H1 (cell line): Measurements from ENCODE around the gene USP36. TPM values are rescaled to one million over a fixed set of nuclear protein-coding genes. Genes with fewer than 3 reads are reported as not detected.

ENCODE experiments used
- CTCF ChIA-PET: fragments of 300-600 bp; sonication (Branson Sonifier 250); formaldehyde crosslinking; loops from one replicate; lab custom pipeline; 2021; ENCODE audit not compliant: partially characterized antibody; lab: Charles Lee
- POLR2A ChIA-PET: fragments of 300-600 bp; sonication (Branson Sonifier 250); formaldehyde crosslinking; loops from one replicate; lab custom pipeline; 2021; ENCODE audit warnings: inconsistent platforms; ENCODE audit not compliant: partially characterized antibody; lab: Charles Lee
- DNase-seq, 2 experiments: peaks; one replicate each; pipeline versions ENCODE4 v3.0.0 to v3.0.0-alpha.2; 2010 to 2022; ENCODE audit warnings: low spot score in 2 of 2, low read depth in 1 of 2, mixed read lengths in 1 of 2
- FAIRE-seq: peaks from 2 replicates; lab custom pipeline; 2011; peaks lifted over from hg19 to GRCh38; lab: Jason Lieb, UNC
- H2AFZ ChIP-seq: 2 replicates; pipeline ENCODE4 v1.8.1; 2012; ENCODE audit warnings: low read length, inconsistent platforms
- H2AK5ac ChIP-seq: 2 replicates; pipeline ENCODE4 v1.6.1; 2013; ENCODE audit warnings: low read depth, low read length
- H2BK120ac ChIP-seq: replicated peaks from 2 replicates; pipeline ENCODE3; 2013; ENCODE audit warnings: low read depth, low read length, inconsistent platforms
- H2BK12ac ChIP-seq: 2 replicates; pipeline ENCODE4 v1.6.1; 2013; ENCODE audit warnings: low read depth, low read length
- H2BK15ac ChIP-seq: 2 replicates; pipeline ENCODE4 v1.6.1; 2013; ENCODE audit warnings: low read length
- H2BK20ac ChIP-seq: 2 replicates; pipeline ENCODE4 v1.6.1; 2013; ENCODE audit warnings: low read length
- H2BK5ac ChIP-seq: 2 replicates; pipeline ENCODE4 v1.6.1; 2013; ENCODE audit warnings: low read depth, low read length
- H3K14ac ChIP-seq: 2 replicates; pipeline ENCODE4 v1.6.1; 2013; ENCODE audit warnings: inconsistent platforms; ENCODE audit not compliant: insufficient read length
- H3K18ac ChIP-seq: 2 replicates; pipeline ENCODE4 v1.6.1; 2013; ENCODE audit warnings: low read length; ENCODE audit errors: extremely low read depth
- H3K23ac ChIP-seq: 2 replicates; pipeline ENCODE4 v1.6.1; 2013; ENCODE audit warnings: inconsistent platforms; ENCODE audit not compliant: insufficient read length
- H3K23me2 ChIP-seq: 2 replicates; pipeline ENCODE4 v1.6.1; 2013; ENCODE audit warnings: low read depth, low read length
- H3K27ac ChIP-seq: 2 replicates; pipeline ENCODE4 v1.6.1; 2011; ENCODE audit warnings: low read depth, low read length, inconsistent platforms
- H3K27me3 ChIP-seq, 4 experiments: replicated peaks in 1 of 4; 1 replicate in 1 of 4; 2 replicates in 3 of 4; pipeline versions ENCODE4 v1.6.1 to v1.8.1; 2011 to 2013; ENCODE audit warnings: low read length in 3 of 4, mild to moderate bottlenecking in 3 of 4, inconsistent platforms in 2 of 4, mixed read lengths in 2 of 4, moderate library complexity in 1 of 4; ENCODE audit not compliant: control insufficient read depth in 3 of 4, insufficient read depth in 3 of 4; ENCODE audit errors: extremely low read depth in 1 of 4
- H3K36me3 ChIP-seq, 4 experiments: 2 replicates each; pipeline versions ENCODE4 v1.6.1 to v1.8.1; 2011 to 2013; ENCODE audit warnings: mild to moderate bottlenecking in 4 of 4, low read length in 3 of 4, moderate library complexity in 2 of 4, control low read depth in 1 of 4, inconsistent platforms in 1 of 4; ENCODE audit not compliant: insufficient read depth in 4 of 4, control insufficient read depth in 2 of 4
- H3K4ac ChIP-seq: replicated peaks from 2 replicates; pipeline ENCODE3; 2013; ENCODE audit warnings: low read length, low read depth, mixed read lengths, inconsistent platforms; ENCODE audit not compliant: insufficient read length
- H3K4me1 ChIP-seq, 4 experiments: replicated peaks in 1 of 4; 1 replicate in 1 of 4; 2 replicates in 3 of 4; pipeline versions ENCODE4 v1.6.1 to v1.8.1; 2011 to 2013; ENCODE audit warnings: low read length in 3 of 4, inconsistent platforms in 2 of 4, mixed read lengths in 1 of 4; ENCODE audit not compliant: insufficient read depth in 4 of 4, control insufficient read depth in 3 of 4
- H3K4me2 ChIP-seq, 2 experiments: 2 replicates each; pipeline versions ENCODE4 v1.6.1 to v1.8.1; 2011 to 2013; ENCODE audit warnings: low read depth in 2 of 2, low read length in 2 of 2, control low read depth in 1 of 2, inconsistent platforms in 1 of 2, mild to moderate bottlenecking in 1 of 2; ENCODE audit not compliant: insufficient read depth in 1 of 2
- H3K4me3 ChIP-seq, 4 experiments: fragments of 200-600, 300-600 bp in 1 of 4; sonication (generic), shearing (Covaris generic), sonication (Bioruptor Twin) in 1 of 4; 2 replicates each; pipeline versions ENCODE4 v1.5.1 to v1.8.1; 2011 to 2016; ENCODE audit warnings: low read length in 4 of 4, low read depth in 3 of 4, control low read depth in 2 of 4, inconsistent platforms in 2 of 4, mild to moderate bottlenecking in 2 of 4, mixed read lengths in 1 of 4, moderate library complexity in 1 of 4; ENCODE audit not compliant: insufficient read depth in 2 of 4; ENCODE audit errors: extremely low read depth in 1 of 4
- H3K56ac ChIP-seq: replicated peaks from 2 replicates; pipeline ENCODE3; 2013; ENCODE audit warnings: low read depth, mild to moderate bottlenecking, mixed read lengths, low read length, inconsistent platforms; ENCODE audit not compliant: insufficient read length
- H3K79me1 ChIP-seq: 2 replicates; pipeline ENCODE4 v1.6.1; 2013; ENCODE audit warnings: low read depth, low read length, control low read depth
- H3K79me2 ChIP-seq, 2 experiments: 2 replicates each; pipeline versions ENCODE4 v1.6.1 to v1.8.1; 2012 to 2013; ENCODE audit warnings: low read length in 2 of 2, mild to moderate bottlenecking in 2 of 2, inconsistent platforms in 1 of 2; ENCODE audit not compliant: insufficient read depth in 2 of 2, control insufficient read depth in 1 of 2
- H3K9ac ChIP-seq, 4 experiments: replicated peaks in 1 of 4; 1 replicate in 1 of 4; 2 replicates in 3 of 4; pipeline versions ENCODE4 v1.6.1 to v1.8.1; 2011 to 2013; ENCODE audit warnings: low read depth in 3 of 4, low read length in 3 of 4, control low read depth in 2 of 4, mild to moderate bottlenecking in 2 of 4, moderate library complexity in 2 of 4, inconsistent platforms in 1 of 4; ENCODE audit errors: extremely low read depth in 1 of 4
- H3K9me3 ChIP-seq, 2 experiments: 2 replicates each; pipeline versions ENCODE4 v1.6.1 to v1.8.1; 2012 to 2013; ENCODE audit warnings: mild to moderate bottlenecking in 2 of 2, moderate library complexity in 2 of 2, control low read depth in 1 of 2, inconsistent platforms in 1 of 2, low read depth in 1 of 2, low read length in 1 of 2, mixed read lengths in 1 of 2; ENCODE audit not compliant: insufficient read depth in 2 of 2
- H4K20me1 ChIP-seq, 2 experiments: replicated peaks in 1 of 2; 2 replicates each; pipeline versions ENCODE3 to v1.8.1; 2011 to 2013; ENCODE audit warnings: inconsistent platforms in 2 of 2, low read length in 2 of 2, mild to moderate bottlenecking in 1 of 2; ENCODE audit not compliant: insufficient read depth in 2 of 2, control insufficient read depth in 1 of 2
- H4K5ac ChIP-seq: 2 replicates; pipeline ENCODE4 v1.6.1; 2013; ENCODE audit warnings: low read length, low read depth, mixed read lengths, inconsistent platforms; ENCODE audit not compliant: insufficient read length
- H4K8ac ChIP-seq: 2 replicates; pipeline ENCODE4 v1.8.0; 2013; ENCODE audit warnings: mild to moderate bottlenecking, moderate library complexity, low read length, inconsistent platforms; ENCODE audit not compliant: insufficient read depth; ENCODE audit errors: extremely low read depth
- H4K91ac ChIP-seq: replicated peaks from 2 replicates; pipeline ENCODE3; 2013; ENCODE audit warnings: low read length, mixed read lengths, inconsistent platforms; ENCODE audit not compliant: insufficient read length
- BRCA1 ChIP-seq: IDR thresholded peaks from 2 replicates; pipeline ENCODE4 v1.6.1; 2012; ENCODE audit warnings: low read depth, low read length, improper control_type of control experiment
- CHD2 ChIP-seq: IDR thresholded peaks from 2 replicates; pipeline ENCODE4 v1.6.1; 2012; ENCODE audit warnings: low read length, improper control_type of control experiment
- EP300 ChIP-seq, 2 experiments: IDR thresholded peaks; 1 replicate in 1 of 2; 2 replicates in 1 of 2; pipeline ENCODE4 v1.6.1; 2011 to 2012; ENCODE audit warnings: low read depth in 2 of 2, low read length in 2 of 2, mild to moderate bottlenecking in 2 of 2, borderline replicate concordance in 1 of 2, inconsistent platforms in 1 of 2, moderate library complexity in 1 of 2
- KDM1A ChIP-seq: fragments of 200-600, 300-600 bp; sonication (generic); IDR thresholded peaks from 2 replicates; pipeline ENCODE4 v1.7.1; 2016; ENCODE audit warnings: mild to moderate bottlenecking, low read length, borderline replicate concordance
- KDM5A ChIP-seq: fragments of 200-600 bp; IDR thresholded peaks from 2 replicates; pipeline ENCODE4 v1.7.1; 2012; ENCODE audit warnings: mild to moderate bottlenecking, low read length, inconsistent platforms, mixed read lengths
- NANOG ChIP-seq: IDR thresholded peaks from 2 replicates; pipeline ENCODE4 v1.6.1; 2011; ENCODE audit warnings: low read length, low read depth, mild to moderate bottlenecking, inconsistent platforms; ENCODE audit not compliant: insufficient read depth, poor library complexity, severe bottlenecking
- RAD21 ChIP-seq, 2 experiments: IDR thresholded peaks in 1 of 2; conservative IDR thresholded peaks in 1 of 2; 2 replicates each; pipeline ENCODE4 v1.6.1; 2011; ENCODE audit warnings: low read depth in 2 of 2, low read length in 2 of 2, improper control_type of control experiment in 1 of 2, inconsistent platforms in 1 of 2, mild to moderate bottlenecking in 1 of 2, moderate library complexity in 1 of 2
- SIN3A ChIP-seq, 2 experiments: IDR thresholded peaks in 1 of 2; conservative IDR thresholded peaks in 1 of 2; 2 replicates each; pipeline ENCODE4 v1.6.1; 2011 to 2012; ENCODE audit warnings: low read length in 2 of 2, improper control_type of control experiment in 1 of 2, low read depth in 1 of 2, mild to moderate bottlenecking in 1 of 2
- SP4 ChIP-seq: IDR thresholded peaks from 2 replicates; pipeline ENCODE4 v1.6.1; 2012; ENCODE audit warnings: low read length, inconsistent platforms
- SRF ChIP-seq: IDR thresholded peaks from 2 replicates; pipeline ENCODE4 v1.6.1; 2011; ENCODE audit warnings: mild to moderate bottlenecking, low read depth, low read length, moderate library complexity
- TAF7 ChIP-seq: optimal IDR thresholded peaks from 2 replicates; pipeline ENCODE3; 2011; ENCODE audit warnings: low read depth, mild to moderate bottlenecking, inconsistent platforms, low read length, moderate library complexity, borderline replicate concordance
- TBP ChIP-seq: IDR thresholded peaks from 2 replicates; pipeline ENCODE4 v1.6.1; 2011; ENCODE audit warnings: low read depth, low read length, improper control_type of control experiment
- ZNF274 ChIP-seq: IDR thresholded peaks from 2 replicates; pipeline ENCODE4 v1.7.0; 2012; ENCODE audit warnings: low read length, borderline replicate concordance; ENCODE audit errors: extremely low read depth
- WGBS, 2 experiments: shearing (Covaris generic) in 1 of 2; methylation state at CpG; one replicate each; pipeline versions ENCODE4 v1.1.6 to v1.1.7; 2013 to 2015; ENCODE audit warnings: low lambda C conversion rate in 2 of 2, mixed read lengths in 2 of 2, inconsistent platforms in 1 of 2, low coverage in 1 of 2, missing lambda C conversion rate in 1 of 2; ENCODE audit not compliant: insufficient replicate concordance in 2 of 2, insufficient coverage in 1 of 2, insufficient read length in 1 of 2; ENCODE audit errors: extremely low coverage in 1 of 2, missing lambda C conversion rate in 1 of 2; 5-methylcytosine and 5-hydroxymethylcytosine counted together
- polyA plus RNA-seq, 7 experiments: library from polyadenylated mRNA; depleted of rRNA in 3 of 7; stranded (reverse) in 5 of 7; unstranded in 2 of 7; fragments of >200 nt in 5 of 7; fragments of 200-250 nt in 2 of 7; gene quantifications; 1 replicate in 5 of 7; 2 replicates in 1 of 7; 4 replicates in 1 of 7; pipeline versions ENCODE4 v1.2.1 to v1.2.3, GENCODE V29; 2011 to 2013; ENCODE audit warnings: missing spikeins in 2 of 7, mixed read lengths in 2 of 7
- total RNA-seq: library from RNA; stranded (reverse); fragmentation: NEBNext Ultra II Directional; extraction: Animal tissue kit (Norgen Biotek cat#: 25700); gene quantifications from 2 replicates; pipeline ENCODE4 v1.2.1, GENCODE V29; 2021

USP36 gene
- total and polyA plus RNA-seq, 2 of the 8 experiments (the other 6 are each of a cell fraction or from before 2014, with no cell fraction given): 40.7 to 67.7 TPM

DNA sequence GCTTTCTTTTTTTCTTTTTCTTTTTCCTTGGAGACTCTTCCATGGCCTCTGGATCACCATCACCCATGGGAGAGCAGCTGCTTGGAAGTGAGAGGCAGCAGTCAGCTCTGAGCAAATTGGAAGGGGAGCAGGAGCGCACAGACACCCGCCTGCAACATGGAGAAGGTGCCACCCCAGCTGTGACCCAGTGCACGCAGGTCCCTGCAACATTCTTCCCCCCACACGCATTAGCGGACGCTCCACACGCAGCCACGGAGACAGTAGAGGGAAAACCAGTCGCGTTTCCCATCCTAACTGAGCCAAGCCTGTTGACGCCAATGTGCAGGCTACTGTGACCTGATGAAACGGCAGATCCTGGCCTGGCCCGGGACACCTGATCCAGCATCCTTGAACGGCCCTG, 38.2 kb downstream of the USP36 start:
- POLR2A ChIA-PET: no interaction called here
- no peak overlapping the region for H2BK120ac ChIP-seq
- H2BK12ac ChIP-seq: no peak overlapping the region
- no peak overlapping the region for H3K14ac ChIP-seq
- no peak overlapping the region for H3K27ac ChIP-seq
- 89% methylated on average over 14 of the region's 14 CpGs; no CpG with 5 or more reads in 1 of the 2 experiments for WGBS, 2 experiments
- H3K23ac ChIP-seq: no peak overlapping the region
- H4K5ac ChIP-seq: no peak overlapping the region
- H3K79me1 ChIP-seq: peaks cover 6% of the 10 kb centered on the region; the same call in 1 of the 2 replicates
- H3K4ac ChIP-seq: no peak overlapping the region
- H2BK5ac ChIP-seq: no peak overlapping the region; the same call in 1 of the 2 replicates
- FAIRE-seq: no peak
- H3K79me2 ChIP-seq: no peaks in the 10 kb centered on the region
- no peak overlapping the region for H3K4me2 ChIP-seq
- no peaks in the 10 kb centered on the region for H3K9me3 ChIP-seq
- H2AFZ ChIP-seq: no peak overlapping the region
- H3K9ac ChIP-seq: no peak overlapping the region
- H3K4me1 ChIP-seq: no peaks in the 10 kb centered on the region
- H4K8ac ChIP-seq: no peak overlapping the region
- H3K18ac ChIP-seq: no peak overlapping the region
- H4K91ac ChIP-seq: no peak overlapping the region
- H2AK5ac ChIP-seq: no peak overlapping the region
- H3K23me2 ChIP-seq: no peaks in the 10 kb centered on the region; the same call in 1 of the 2 replicates
- CTCF ChIA-PET: interaction anchor here (1.0 kb wide), 1 partner anchor 11 kb away, joined by 3 read pairs; no protein-coding TSS in a partner anchor
- H2BK20ac ChIP-seq: no peak overlapping the region
- no peaks in the 10 kb centered on the region; a peak in 1 of 7 replicates for H3K27me3 ChIP-seq
- H4K20me1 ChIP-seq: peaks cover 19 to 21% of the 10 kb centered on the region in 2 experiments
- no peak overlapping the region for H3K56ac ChIP-seq
- no peak overlapping the region for H3K4me3 ChIP-seq
- H3K36me3 ChIP-seq: peaks cover 31 to 63% (median 55%) of the 10 kb centered on the region in 4 experiments
- DNase-seq: no peak
- no peak overlapping the region for H2BK15ac ChIP-seq
- no peak for TF ChIP-seq BRCA1
- TF ChIP-seq EP300 (IDR thresholded peaks at IDR 0.05; ENCODE audit: borderline replicate concordance in 1 of 2, low read depth in 2 of 2, low read length in 2 of 2): no peak
- TF ChIP-seq SIN3A (conservative IDR thresholded peaks at IDR 0.05 in 1 of 2, IDR thresholded peaks at IDR 0.05 in 1 of 2; ENCODE audit: low read depth in 1 of 2, low read length in 2 of 2): no peak
- no peak for TF ChIP-seq CHD2
- no peak for TF ChIP-seq RAD21 (IDR thresholded peaks at IDR 0.05 in 1 of 2, conservative IDR thresholded peaks at IDR 0.05 in 1 of 2; ENCODE audit: low read depth in 2 of 2, low read length in 2 of 2)
- TF ChIP-seq SP4: no peak
- no peak for TF ChIP-seq KDM5A
- TF ChIP-seq TAF7: no peak
- no peak for TF ChIP-seq NANOG
- TF ChIP-seq SRF: no peak
- no peak for TF ChIP-seq TBP
- TF ChIP-seq ZNF274: no peak
- TF ChIP-seq KDM1A: no peak
